SKM-1 treated with dmso at 0.1 percent for 144 hours (cell line): Measurements from ENCODE around the gene NACA2.
"Not testable (repeated sequence)": the region's sequence is repeated elsewhere in the genome, so short reads cannot be mapped to it uniquely, and the experiment has no call there.

Experiments used
- DNase-seq: peaks from one replicate; lab custom pipeline; 2025; ENCODE audit not compliant: unreplicated experiment; lab: John Stamatoyannopoulos, UW

Gene NACA2

GRCh38 chr17:61579347-61579746 is 11.7 kb downstream of the NACA2 start:
- DNase-seq = no peak

DNA sequence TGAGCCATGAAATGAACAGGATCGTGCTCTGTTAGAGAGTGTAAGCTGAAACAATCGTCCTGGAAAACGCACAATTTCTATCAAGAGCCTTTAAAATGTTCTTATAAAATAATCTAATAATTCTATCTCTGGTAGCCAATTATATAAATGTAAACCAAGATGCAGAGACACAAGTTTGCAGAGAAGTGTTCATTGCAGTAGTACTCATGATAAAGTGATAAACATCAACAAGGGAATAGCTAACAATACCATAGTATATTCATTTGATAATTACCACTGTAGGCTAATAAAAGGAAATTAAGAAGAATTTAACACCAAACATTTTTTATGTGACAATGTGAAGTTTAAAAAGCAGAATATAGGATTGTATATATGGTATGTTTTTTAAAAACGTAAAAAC is 12.4 kb downstream of the NACA2 start:
- no peak for DNase-seq

DNA sequence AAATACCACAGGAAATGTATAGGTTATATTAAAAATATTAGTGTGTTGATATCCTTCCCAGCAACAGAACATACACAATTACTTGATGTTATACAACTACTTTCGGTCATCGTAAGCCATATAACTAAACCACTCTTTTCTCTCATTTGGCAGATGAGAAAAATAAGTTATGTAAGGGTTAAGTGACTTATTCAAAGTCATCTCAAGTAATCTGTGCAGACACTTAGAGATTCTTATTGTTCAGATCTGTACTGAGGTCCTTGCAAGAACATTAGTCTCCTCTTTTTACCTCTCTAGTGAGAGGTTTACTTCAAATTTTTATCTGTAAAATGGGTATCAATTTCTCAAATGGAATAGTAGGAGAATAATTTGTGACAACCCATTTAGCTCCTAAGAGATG is 15.0 kb downstream of the NACA2 start:
- DNase-seq = no peak

- no peak for DNase-seq
Observed at GRCh38 chr17:61575352-61575975, 15.6 kb downstream of the NACA2 start.

DNA sequence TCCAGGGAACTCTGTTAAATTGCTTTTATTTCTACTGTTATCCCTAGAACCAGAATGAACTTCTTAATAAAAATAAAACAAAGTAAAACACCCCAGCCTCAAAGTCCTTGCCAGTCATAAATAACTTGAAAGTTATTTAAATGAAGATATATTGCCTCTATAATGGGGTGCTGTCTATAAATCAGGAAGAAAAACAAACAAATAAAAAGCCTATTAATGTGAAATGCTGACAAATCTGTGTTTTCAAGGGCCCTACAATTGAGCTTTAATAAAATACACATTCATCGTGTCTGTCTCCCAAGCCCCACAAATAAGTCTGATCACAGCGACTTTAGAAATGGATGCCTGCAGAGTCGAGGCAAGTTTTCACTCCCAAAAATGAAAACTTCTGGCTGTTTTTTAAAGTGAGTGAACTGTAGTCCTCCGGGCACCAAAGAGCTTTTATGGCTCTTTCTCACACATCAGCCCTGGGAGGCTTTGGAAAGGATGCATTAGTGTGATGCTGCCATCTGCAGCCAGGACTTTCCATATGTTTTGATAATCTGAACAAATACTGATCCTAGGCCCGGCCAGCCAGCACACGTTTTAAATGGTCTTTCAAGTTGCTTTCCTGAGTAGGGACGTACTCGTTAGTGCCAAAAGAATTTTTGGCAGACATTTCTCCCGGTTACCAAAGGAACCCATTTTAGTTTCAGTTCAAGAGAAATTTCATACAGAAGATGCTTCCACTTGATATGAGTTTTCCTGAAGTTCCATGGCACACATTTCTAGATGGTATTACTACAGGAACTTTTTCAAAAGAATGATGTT is 16.3 kb downstream of the NACA2 start:
- no peak for DNase-seq

GRCh38 chr17:61572547-61572946 is 18.5 kb downstream of the NACA2 start:
- not testable (repeated sequence) for DNase-seq

DNA sequence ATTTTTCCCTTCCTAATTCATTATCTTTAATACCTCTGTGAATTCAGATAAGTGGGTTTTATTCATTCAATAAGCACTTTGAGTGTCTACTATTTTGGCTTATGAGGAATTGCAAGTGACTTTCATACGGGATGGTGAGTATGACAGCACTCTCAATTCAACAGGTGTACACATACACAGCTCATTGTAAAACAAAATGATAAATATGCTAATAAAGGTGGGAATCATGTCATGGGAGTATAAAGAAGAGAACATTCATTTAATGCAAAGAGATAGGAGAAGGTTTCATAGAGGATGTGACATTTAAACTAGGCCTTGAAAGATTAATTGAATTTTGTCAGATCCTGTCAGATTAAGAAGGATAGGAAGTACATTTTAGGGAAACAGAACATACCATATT is 19.4 kb downstream of the NACA2 start:
- no peak for DNase-seq

DNA sequence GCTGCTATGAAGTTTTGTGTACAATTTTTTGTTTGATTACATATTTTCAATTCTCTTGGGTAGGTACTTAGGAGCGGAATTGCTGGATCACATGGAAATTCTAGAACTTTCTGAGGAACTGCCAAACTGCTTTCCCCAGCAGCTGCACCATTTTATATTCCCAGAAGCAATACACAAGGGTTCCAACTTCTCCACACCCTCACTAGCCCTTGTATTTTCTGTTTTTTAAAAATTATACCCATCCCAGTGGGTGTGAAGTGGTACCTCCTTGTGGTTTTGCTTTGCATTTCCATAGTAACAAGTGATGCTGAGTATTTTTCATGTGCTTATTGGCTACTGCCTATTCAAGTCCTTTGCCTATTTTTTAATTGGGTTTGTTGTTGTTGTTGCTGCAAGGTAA is 20.9 kb downstream of the NACA2 start:
- no peak for DNase-seq

GRCh38 chr17:61569525-61569924 is 21.5 kb downstream of the NACA2 start:
- DNase-seq = not testable (repeated sequence)

DNA sequence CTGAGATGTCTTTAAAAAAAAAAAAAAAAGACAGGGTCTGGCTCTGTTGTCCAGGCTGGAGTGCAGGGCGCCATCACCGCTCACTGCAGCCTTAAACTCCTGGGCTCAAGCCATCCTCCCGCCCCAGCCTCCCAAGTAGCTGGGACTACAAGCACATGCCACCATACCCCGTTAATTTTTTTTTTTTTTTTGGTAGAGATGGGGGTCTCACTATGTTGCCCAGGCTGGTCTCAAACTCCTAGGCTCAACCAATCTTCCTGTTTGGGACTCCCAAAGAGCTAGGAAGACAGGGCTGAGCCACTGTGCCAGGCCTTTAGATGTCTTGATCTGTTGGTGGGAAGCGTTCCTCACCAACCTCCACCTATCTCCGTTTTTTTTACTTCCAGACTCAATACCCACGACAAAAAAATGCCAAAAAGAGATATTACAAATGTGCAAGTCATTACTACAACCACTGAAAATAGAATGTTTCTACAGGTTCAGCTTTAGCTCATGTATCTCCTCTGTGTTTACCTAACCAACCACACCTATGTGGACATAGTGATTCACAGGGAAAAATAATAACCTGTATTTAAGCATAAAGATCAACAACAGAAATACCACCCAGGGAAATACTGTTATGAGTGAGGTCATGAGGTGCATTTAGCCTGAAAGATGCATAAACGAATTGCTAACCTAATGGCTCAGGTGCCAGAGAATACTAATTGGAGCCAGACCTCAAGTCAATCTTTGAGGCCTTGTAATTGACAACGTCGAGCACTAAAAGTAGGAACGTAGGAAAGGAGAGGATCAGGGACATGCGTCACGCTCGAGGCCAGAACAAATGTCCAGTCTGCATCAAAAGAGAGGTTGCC is 22.6 kb downstream of the NACA2 start:
- no peak for DNase-seq

- no peak for DNase-seq
Observed at GRCh38 chr17:61567045-61567802, 23.8 kb downstream of the NACA2 start.

GRCh38 chr17:61566448-61566847 is 24.6 kb downstream of the NACA2 start:
- DNase-seq = not testable (repeated sequence)

DNA sequence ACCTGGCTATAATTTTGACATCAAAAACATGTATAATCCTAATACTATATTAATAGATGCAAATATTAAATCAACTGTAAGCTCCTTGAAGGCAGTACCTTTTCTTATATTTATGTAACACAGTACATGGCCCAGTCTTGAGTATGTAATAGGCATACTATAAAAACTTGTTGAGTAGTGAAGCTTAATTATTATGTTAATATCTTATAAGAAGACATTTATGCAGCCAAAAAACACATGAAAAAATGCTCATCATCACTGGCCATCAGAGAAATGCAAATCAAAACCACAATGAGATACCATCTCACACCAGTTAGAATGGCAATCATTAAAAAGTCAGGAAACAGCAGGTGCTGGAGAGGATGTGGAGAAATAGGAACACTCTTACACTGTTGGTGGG is 25.2 kb downstream of the NACA2 start:
- DNase-seq = not testable (repeated sequence)

DNA sequence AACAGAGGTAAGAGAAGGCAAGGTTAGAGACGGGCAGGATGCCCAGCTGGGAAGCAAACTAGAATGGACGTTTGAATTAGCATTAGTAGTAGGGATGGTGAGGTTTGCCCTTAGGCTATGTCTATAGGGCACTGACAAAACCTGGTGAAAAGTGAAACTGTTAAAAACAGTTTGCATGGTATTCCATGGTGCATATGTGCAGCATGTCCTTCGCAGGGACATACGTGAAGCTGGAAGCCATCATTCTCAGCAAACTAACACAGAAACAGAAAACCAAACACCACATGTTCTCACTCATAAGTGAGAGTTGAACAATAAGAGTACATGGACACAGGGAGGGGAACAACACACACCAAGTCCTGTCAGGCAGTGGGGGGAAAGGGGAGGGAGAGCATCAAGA is 25.8 kb downstream of the NACA2 start:
- DNase-seq = no peak

DNA sequence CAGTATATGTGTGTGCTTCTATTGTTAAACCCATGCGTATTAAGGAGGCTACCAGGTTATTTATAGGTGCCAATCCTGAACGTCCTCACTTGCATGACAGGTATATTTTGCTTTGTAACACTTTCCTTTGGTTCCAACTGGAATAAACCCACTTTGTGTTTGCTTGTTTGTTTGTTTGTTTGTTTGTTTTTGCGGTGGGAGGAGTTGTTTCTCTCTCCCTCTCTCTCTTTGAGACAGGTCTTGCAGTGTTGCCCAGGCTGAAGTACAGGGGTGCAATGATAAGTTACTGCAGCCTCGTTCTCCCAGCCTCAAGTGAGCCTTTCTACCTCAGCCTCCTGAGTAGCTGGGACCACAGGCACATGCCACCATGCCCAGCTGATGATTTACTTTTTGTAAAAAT is 28.7 kb downstream of the NACA2 start:
- DNase-seq = no peak

- no peak for DNase-seq
Observed at GRCh38 chr17:61561354-61561753, 29.7 kb downstream of the NACA2 start.

DNA sequence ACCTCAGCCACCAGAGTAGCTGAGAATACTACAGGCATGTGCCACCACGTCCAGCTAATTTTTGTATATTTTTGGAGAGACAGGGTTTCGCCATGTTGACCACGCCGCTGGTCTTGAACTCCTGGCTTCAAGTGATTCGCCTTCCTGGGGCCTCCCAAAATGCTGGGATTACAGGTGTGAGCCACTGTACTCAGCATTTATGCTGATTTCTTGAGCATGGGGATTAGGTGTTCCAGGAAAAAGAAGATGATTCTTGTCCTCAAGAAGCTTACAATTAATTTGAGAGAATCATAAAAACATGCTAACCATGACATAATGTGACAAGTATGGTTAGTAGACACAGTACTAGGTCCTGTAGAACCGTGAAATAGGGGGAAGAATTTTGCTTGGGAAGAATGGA is 30.9 kb downstream of the NACA2 start:
- no peak for DNase-seq

GRCh38 chr17:61556224-61557188 is 34.5 kb downstream of the NACA2 start:
- DNase-seq = no peak

GRCh38 chr17:61555127-61555566 is 35.9 kb downstream of the NACA2 start:
- no peak for DNase-seq

DNA sequence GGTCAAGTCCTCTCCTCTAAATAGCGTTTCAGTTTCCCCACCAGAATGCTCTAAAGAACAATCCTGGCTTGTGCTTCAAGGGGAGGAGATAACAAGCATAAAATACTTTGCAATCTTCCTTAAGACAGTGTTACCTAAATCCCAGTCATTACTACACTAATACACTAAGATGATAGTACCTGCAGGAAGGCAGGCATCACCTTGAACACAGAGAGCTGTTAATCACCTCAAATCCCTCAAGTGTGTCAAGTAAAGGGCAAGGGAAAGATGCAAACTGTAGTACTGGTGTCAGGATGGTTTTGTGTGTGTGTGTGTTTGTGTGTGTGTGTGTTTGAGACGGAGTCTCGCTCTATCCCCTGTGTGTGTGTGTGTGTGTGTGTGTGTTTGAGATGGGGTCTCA is 36.8 kb downstream of the NACA2 start:
- DNase-seq = no peak
